OCI-LY7 (cell line): ENCODE results near the gene GNAI2.

ENCODE experiments used
- CTCF ChIP-seq: fragments of 200-600 bp; sonication (generic); conservative IDR thresholded peaks from 2 replicates; pipeline ENCODE4 v1.5.1; 2014; ENCODE audit warnings: mild to moderate bottlenecking, antibody characterized with exemption, low read length, moderate library complexity, mixed read lengths
- EZH2phosphoT487 ChIP-seq: fragments of 200-600 bp; sonication (generic); IDR thresholded peaks from 2 replicates; pipeline ENCODE4 v1.6.1; 2018; ENCODE audit warnings: low read depth, borderline replicate concordance, mild to moderate bottlenecking, mixed run types, antibody characterized with exemption, low read length, moderate library complexity, mixed read lengths

GRCh38 chr3:50251220-50251619 is 15.2 kb downstream of the GNAI2 start:
- TF ChIP-seq CTCF (no peak), EZH2phosphoT487 (no peak)
